GM08714 (cell line): ENCODE data around the gene NAA10.

Source experiments
- H3K4me3 ChIP-seq: fragments of 200-500 bp; sonication (Bioruptor generic); 2 replicates; pipeline ENCODE4 v1.5.1; 2014; ENCODE audit warnings: mild to moderate bottlenecking, low read length, inconsistent platforms
- ZNF274 ChIP-seq: IDR thresholded peaks from 2 replicates; pipeline ENCODE4 v1.6.1; 2012; ENCODE audit warnings: mild to moderate bottlenecking, low read depth, low read length

Gene NAA10

DNA sequence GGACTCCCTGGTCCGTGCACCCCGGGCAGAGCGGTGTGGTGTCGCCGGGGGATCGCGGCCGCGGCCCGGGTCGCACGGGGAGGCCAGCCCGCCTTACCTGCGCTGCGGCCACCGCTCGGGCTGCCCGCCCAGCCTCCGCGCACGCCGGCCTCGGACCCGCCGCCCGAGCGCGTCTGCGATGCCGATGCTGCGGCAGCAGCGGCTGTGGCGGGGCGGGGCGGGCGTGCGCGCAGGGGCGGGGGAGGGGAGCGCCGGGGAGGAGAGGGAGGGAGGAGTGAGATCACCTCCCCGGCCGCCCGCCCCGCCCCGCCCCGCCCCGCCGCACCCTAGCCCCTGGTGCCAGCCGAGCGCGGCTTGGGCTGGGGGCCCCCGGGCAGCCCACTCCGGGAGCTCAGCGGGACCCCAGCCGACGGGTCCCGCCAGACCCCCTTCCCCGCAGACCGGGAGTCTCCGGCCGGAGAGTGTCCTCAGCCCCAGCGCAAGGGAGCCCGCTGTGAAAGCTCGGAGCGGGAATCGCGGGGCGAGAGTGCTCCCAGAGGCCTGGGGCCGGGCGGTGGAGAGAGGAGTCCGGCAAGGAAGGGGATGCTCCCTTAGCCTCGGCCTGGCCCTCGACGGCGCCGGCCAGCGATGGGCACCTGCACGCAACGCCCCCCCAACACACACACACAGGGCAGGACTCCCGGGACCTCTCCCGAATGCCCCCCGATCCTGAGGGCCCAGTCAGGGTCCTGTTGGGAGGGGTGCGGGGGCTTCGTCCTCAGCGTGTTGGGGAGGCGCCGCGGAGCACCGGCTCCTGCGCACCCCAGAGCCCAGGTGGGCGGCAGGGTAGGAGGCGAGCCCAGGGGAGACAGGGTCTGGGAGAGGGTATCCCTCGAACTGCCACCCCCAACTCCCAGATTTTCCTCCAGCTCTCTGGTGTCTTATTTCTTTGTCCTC, 48.6 kb downstream of the NAA10 start, which contains the start of gene L1CAM:
Gene L1CAM, minus strand, starts transcription at position 206 of the 936 bp plus-strand sequence. CDS start 10,337 bp downstream, outside the sequence.
- H3K4me3 ChIP-seq = no peak within 1 kb of the TSS
- TF ChIP-seq ZNF274 = no peak

DNA sequence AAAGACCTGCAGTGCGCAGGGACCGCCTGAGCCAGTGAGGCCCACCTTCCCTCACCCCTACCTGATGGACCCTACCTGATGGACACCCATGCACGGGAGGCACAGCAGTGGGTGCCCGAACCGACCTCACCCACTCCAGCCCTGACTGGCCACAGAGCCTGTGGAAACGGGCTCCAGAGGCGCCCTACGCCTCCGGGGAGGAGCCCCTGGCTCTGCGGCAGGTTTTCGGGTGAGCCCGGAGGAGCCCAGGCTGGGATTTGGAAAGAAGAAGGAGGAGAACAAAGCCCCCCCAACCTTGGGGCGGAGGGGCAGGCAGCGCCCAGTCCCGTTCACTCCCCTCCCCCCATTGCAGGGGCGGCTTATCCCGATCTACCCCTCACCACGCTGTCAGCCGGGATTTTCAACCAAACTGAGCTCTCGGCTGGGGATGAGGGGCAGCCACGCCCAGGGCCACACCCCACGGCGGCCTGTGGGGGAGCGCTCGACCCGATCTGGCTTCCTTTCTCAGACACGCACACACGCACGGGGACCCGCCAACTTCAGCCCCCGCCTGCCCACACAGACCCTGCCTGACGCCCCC, 49.5 kb downstream of the NAA10 start:
- H3K4me3 ChIP-seq = no peak overlapping the region
- no peak for TF ChIP-seq ZNF274

DNA sequence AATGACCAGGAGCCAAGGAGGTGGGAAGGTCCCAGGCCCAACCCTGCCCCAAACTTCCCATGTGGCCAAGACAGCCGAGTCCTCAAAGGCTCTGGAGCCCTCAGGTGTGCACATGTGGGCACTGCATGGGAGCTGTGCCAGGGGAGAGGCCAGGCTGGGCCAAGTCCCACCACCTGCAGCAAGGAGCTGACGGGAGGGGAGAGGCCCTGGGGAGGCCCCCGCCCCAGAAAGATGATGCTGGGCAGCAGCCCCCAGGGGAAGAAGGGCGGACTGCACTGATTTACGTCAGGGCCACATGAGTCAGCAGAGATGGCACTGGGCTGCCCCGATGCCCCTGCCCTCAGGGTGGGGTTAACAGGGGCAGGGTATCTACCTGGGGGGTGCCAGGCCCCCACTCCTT, 50.2 kb downstream of the NAA10 start:
- no peak for TF ChIP-seq ZNF274
- no peak overlapping the region for H3K4me3 ChIP-seq

GRCh38 chrX:153884136-153884535, 50.7 kb downstream of the NAA10 start:
- no peak overlapping the region for H3K4me3 ChIP-seq

DNA sequence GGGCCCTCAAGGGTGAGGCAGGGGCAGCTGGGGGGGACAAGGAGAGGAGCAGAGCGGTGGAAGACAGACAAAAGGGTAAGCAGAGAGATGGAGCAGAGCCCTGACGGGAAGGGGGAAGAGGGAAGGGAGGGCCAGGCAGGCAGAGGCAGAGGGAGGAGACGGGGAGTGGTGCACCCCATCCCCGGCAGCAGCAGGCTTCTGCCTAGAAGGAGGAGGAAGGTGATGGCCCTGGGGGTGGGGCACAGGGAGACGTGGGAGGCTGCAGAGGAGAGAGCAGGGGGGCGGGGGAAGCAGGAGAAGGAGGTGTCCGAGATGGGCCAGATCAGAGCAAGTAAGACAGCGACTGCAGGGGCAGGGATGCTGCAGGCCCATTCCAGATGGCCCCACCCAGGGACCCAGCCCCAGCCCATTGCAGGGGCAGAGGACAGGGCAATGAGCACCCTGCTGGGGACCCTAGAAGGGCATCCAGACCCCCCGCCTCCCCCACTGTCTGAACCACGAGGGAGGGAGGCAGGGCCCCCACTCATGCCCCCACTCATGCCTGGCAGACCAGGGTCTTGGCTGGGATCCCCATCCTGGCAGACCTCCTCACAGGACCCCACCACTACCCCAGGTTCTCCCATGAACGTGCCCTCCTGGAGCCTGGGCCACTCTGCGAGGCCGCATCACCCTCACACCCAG, 51.5 kb downstream of the NAA10 start:
- TF ChIP-seq ZNF274 = no peak
- H3K4me3 ChIP-seq = no peak overlapping the region

More at GRCh38 chrX:153884136-153884535, 50.7 kb downstream of the NAA10 start:
- no peak for TF ChIP-seq ZNF274

GRCh38 chrX:153882557-153882956, 52.3 kb downstream of the NAA10 start:
- no peak for TF ChIP-seq ZNF274
- H3K4me3 ChIP-seq = no peak overlapping the region

DNA sequence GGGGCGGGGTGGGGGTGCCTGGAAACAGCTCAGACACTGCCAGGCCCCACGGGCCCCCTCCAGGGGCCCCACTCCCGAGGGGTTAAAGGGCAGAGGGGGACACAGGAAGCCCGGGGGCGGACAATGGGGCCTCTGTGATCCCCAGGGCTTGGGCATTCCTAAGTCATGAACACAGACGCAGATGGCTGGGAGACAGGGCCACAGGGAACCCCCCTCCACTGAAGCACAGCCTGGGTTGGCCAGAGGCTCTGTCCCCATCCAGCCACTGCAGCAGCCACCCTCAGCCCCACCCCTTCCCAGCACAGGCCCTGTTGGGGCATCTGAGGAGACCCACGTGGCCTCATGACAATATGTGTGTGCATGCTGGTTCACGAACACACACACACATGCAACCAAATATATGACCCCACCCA, 52.7 kb downstream of the NAA10 start:
- no peak for TF ChIP-seq ZNF274
- no peak overlapping the region for H3K4me3 ChIP-seq

GRCh38 chrX:153881281-153881680, 53.6 kb downstream of the NAA10 start:
- H3K4me3 ChIP-seq = no peak overlapping the region
- TF ChIP-seq ZNF274 = no peak

DNA sequence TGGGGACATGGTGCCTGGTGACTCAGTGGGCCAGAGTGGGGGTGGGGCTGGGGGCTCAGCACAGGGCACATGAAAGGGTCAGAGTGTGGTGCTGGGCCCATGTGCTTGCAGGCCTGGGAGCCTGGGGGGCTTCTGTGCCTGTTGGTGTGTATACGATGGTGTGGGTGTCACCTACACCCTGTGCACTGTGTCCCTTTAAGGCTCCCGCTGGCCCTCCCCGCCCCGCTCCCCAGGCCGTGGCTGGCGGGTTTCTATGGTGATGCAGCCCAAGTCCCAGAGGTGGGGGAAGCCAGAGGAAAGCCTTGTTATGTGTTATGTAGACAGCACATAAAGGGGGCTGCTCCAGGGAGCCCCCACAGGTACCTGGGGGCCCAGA, 54.4 kb downstream of the NAA10 start:
- no peak overlapping the region for H3K4me3 ChIP-seq
- no peak for TF ChIP-seq ZNF274

DNA sequence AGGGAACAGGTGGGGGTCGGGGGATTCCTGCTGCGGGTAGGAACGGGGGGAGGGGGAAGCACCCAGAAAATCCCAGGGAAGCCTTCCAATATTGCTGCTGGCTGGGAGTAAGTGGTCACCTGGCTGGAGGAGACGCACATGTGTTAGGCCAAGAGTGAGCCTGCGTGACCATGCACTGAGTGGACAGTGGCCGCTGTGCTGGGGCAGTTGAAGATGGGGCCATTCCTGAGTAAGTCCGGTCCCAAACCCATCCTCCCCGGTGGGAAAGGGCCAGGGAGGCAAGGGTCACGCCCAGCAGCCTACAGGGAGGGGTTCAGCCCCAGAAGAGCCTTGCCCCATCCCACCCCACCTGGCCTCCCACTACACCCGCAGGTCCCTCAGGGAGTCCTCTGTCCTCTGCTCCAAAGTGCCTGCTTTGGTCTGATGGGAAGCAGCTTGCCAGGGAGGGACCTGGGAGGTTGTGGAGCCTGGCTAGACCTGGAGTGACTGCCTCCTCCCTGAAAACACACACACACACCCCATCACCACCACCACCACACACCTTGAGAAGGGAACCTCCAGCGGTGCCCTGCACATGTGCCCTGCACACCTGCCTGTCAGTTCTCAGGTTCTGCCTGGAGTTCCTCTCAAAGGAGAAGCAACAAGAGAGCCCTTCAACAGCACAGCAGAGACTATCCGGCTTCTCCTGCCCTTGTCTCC, 54.9 kb downstream of the NAA10 start:
- TF ChIP-seq ZNF274 = no peak
- no peak overlapping the region for H3K4me3 ChIP-seq
